WERI-Rb-1 (cell line): ENCODE measurements around the gene CNTNAP2.

Experiments used
- DNase-seq: peaks from one replicate; pipeline ENCODE4 v3.0.0-alpha.2; 2020
- H3K27ac ChIP-seq: fragments of 250-450 bp; sonication (Bioruptor Pico); 2 replicates; pipeline ENCODE4 v1.5.1; 2020; ENCODE audit warnings: mild to moderate bottlenecking, moderate library complexity
- H3K27me3 ChIP-seq: fragments of 250-450 bp; sonication (Bioruptor Pico); 2 replicates; pipeline ENCODE4 v1.5.1; 2021; ENCODE audit warnings: mild to moderate bottlenecking, low read depth, moderate library complexity; ENCODE audit not compliant: insufficient read depth, severe bottlenecking
- H3K36me3 ChIP-seq: fragments of 250-450 bp; sonication (Bioruptor Pico); 2 replicates; pipeline ENCODE4 v1.5.1; 2020; ENCODE audit warnings: mild to moderate bottlenecking, moderate library complexity
- H3K4me3 ChIP-seq: 2 replicates; pipeline ENCODE4 v1.5.1; 2011; ENCODE audit warnings: low read depth, mild to moderate bottlenecking, control low read depth, low read length
- H3K9me3 ChIP-seq: fragments of 250-450 bp; sonication (Bioruptor Pico); 2 replicates; pipeline ENCODE4 v1.5.1; 2021; ENCODE audit warnings: mild to moderate bottlenecking, moderate library complexity; ENCODE audit not compliant: severe bottlenecking
- CTCF ChIP-seq: IDR thresholded peaks from 2 replicates; pipeline ENCODE4 v1.5.1; 2011; ENCODE audit warnings: low read depth, mild to moderate bottlenecking, control low read depth, inconsistent platforms, low read length

CNTNAP2 gene

DNA sequence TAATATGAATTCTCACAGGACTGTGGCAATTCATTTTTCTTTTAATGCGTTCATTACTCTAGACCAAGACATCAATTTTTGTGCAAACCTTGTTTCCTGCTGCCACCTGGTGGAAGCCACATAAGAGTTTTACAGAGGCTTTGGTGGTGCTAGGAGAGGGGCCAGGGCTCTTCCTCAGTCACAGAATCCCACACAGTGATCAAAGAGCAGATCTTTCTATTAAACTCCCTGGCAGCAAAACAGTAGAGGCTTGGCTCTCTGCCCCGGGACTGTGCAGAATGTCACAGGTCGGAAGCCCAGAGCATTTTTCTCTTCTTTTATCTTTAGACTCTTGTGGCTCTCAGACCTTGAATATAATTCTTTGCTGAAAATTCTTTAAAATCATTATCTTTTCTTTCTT lies 1967.5 kb downstream of the CNTNAP2 start:
- Histone ChIP-seq H3K4me3 (no peak overlapping the region), H3K9me3 (no peaks in the 10 kb centered on the region), H3K36me3 (no peaks in the 10 kb centered on the region), H3K27ac (no peak overlapping the region), H3K27me3 (no peaks in the 10 kb centered on the region)
- peak; percentile 56 for TF ChIP-seq CTCF
- DNase-seq, result peak; percentile 69

- no peaks in the 10 kb centered on the region for H3K36me3 ChIP-seq
- no peak overlapping the region for H3K27ac ChIP-seq
- H3K9me3 ChIP-seq, result no peaks in the 10 kb centered on the region
- H3K27me3 ChIP-seq, result no peaks in the 10 kb centered on the region
- TF ChIP-seq CTCF, result no peak
- no peak for DNase-seq
- H3K4me3 ChIP-seq, result no peak overlapping the region
Measured at GRCh38 chr7:148091882-148092281, 1975.3 kb downstream of the CNTNAP2 start.

DNA sequence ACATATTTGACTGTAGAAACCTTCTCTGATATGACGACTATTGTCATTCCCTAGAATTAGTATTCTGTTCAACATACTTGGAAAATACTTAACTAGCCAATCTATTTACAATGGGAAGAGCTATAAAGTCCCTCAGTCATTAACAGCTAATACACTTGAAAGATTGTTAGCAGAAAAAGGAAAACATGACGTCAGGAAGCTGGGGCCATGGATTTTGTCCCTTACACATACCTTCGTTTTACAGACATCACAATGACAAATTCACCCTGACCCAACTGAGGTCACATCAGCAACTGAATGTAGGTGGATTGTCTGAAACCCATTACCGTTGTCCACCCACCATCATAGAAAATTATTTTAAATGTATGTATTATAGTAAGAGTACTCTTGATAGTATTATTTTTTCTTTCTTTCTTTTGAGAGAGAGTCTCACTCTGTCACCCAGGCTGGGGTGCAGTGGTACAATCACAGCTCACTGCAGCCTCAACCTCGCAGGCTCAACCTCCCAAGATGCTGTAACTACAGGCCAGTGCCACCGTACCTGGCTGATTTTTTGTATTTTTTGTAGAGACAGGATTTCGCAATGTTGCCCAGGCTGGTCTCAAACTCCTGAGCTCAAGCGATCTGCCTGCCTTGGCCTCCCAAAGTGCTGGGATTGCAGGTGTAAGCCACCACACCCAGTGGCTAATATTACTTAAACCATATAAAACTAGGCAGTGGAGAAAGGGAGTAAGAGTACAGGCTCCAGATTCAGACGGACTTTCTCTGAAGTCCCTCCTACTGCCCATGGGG lies 1977.0 kb downstream of the CNTNAP2 start:
- H3K27me3 ChIP-seq, result no peaks in the 10 kb centered on the region
- no peak overlapping the region for H3K4me3 ChIP-seq
- H3K27ac ChIP-seq, result no peak overlapping the region
- TF ChIP-seq CTCF, result no peak
- no peaks in the 10 kb centered on the region for H3K36me3 ChIP-seq
- H3K9me3 ChIP-seq, result no peaks in the 10 kb centered on the region
- DNase-seq, result no peak

DNA sequence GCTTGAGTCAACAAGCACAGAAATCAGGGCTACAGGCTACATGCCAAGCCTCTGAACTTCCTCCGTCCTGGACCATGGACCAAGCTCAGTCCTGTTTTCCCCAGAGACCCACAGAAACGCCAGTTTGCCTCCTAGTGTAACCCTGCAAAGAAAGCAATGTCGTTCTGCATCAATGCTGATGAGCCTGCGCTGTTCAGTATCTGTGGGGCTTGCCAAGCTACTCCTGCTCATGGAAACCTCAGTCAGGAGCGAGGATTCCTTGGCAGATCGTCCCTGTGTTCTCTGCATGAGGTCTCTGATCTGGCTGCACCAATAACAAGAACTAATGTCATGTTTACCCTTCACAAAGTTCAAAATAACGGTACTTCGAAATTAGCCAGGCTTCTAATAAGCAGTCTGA lies 1978.5 kb downstream of the CNTNAP2 start:
- DNase-seq, result no peak
- no peak for TF ChIP-seq CTCF

DNA sequence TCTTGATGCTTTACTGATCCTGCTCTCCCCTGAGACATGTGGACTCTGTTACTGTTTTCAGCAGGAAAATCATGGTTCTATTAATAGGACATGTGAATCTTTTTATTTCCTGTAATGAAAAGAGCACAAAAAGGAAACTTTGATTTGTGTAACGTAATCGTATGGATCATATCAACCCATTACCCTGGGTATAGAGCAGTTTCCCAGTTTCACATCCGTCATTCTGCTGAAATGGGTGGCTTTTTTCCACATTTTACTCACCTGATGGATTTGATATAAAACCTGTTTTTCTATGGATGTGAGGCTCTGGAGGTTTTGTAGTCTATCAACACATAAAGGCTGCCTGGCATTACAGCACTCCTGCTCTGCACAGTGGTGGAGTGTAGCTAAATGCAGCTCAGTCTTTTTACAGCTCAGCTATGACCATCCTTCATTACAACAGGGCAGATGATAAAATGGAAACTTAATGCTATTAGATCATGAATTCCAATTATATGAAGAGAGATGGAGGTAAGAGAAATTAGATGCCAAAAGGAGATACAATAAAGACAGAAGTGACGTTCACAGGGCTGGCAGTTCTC lies 1987.6 kb downstream of the CNTNAP2 start:
- Histone ChIP-seq H3K9me3 (no peaks in the 10 kb centered on the region), H3K27me3 (no peaks in the 10 kb centered on the region), H3K27ac (no peak overlapping the region), H3K36me3 (no peaks in the 10 kb centered on the region), H3K4me3 (no peak overlapping the region)
- no peak for DNase-seq
- no peak for TF ChIP-seq CTCF

More for the DNA sequence above, 1978.5 kb downstream of the CNTNAP2 start:
- no peaks in the 10 kb centered on the region for H3K9me3 ChIP-seq
- no peaks in the 10 kb centered on the region for H3K27me3 ChIP-seq
- no peaks in the 10 kb centered on the region for H3K36me3 ChIP-seq
- no peak overlapping the region for H3K4me3 ChIP-seq
- H3K27ac ChIP-seq, result no peak overlapping the region

DNA sequence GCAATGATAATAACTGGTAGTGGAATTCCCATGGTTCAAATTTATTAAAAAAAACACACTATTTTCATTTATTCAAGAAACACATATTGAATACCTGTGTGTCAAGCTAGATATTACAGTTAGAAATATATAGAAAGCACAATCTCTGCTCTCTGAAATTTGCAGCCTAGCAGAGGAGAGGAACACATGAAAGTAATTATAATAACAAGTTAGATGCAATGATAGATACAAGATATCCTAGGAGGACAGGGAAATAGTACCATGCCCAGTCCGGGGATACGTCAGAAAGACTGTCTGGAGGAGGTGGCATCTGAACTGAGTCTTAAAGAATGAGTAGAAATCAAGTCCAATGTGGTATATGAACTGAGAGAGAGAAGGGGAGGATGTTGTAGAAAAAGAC lies 1988.3 kb downstream of the CNTNAP2 start:
- Histone ChIP-seq H3K9me3 (no peaks in the 10 kb centered on the region), H3K27me3 (no peaks in the 10 kb centered on the region), H3K36me3 (no peaks in the 10 kb centered on the region), H3K27ac (no peak overlapping the region), H3K4me3 (no peak overlapping the region)
- DNase-seq, result no peak
- TF ChIP-seq CTCF, result no peak
